ENCODE measurements around the gene FHIT. TPM values are rescaled to one million over a fixed set of nuclear protein-coding genes. Genes with fewer than 3 reads are reported as not detected.

Gene FHIT
- total and polyA plus RNA-seq, 2 donors from 2014 or later, result 20.2 to 61.2 TPM

- Histone ChIP-seq H3K4me3 (ENCODE audit: low read length in 3 of 3) (no peak overlapping the region), H3K4me1 (ENCODE audit: control insufficient read depth in 2 of 3, insufficient read depth in 2 of 3, low read depth in 1 of 3, low read length in 3 of 3) (no peaks in the 10 kb centered on the region), H3K9ac (ENCODE audit: low read length in 3 of 3) (no peak overlapping the region), H3K9me3 (ENCODE audit: control insufficient read depth in 2 of 3, insufficient read depth in 1 of 3, low read length in 3 of 3) (no peaks in the 10 kb centered on the region), H3K36me3 (ENCODE audit: control insufficient read depth in 2 of 3, insufficient read depth in 3 of 3, low read length in 3 of 3) (no peaks in the 10 kb centered on the region), H3K27me3 (ENCODE audit: control insufficient read depth, insufficient read depth, low read length) (no peaks in the 10 kb centered on the region), H3K27ac (ENCODE audit: low read depth in 2 of 2, low read length in 2 of 2) (no peak overlapping the region)
- no peak for TF ChIP-seq CTCF (IDR thresholded peaks at IDR 0.05; ENCODE audit: borderline replicate concordance, extremely low read depth, insufficient read depth)
- FAIRE-seq, result no peak
- no peak for DNase-seq
- intact Hi-C loops (cut with DNase I), result no loop called here
Observed at GRCh38 chr3:61141227-61141626, 110.0 kb downstream of the FHIT start.

GRCh38 chr3:61139686-61140085, 111.6 kb downstream of the FHIT start:
- TF ChIP-seq CTCF (IDR thresholded peaks at IDR 0.05; ENCODE audit: borderline replicate concordance, extremely low read depth, insufficient read depth), result no peak
- H3K4me1 ChIP-seq (ENCODE audit: control insufficient read depth in 2 of 3, insufficient read depth in 2 of 3, low read depth in 1 of 3, low read length in 3 of 3), result no peaks in the 10 kb centered on the region
- H3K9ac ChIP-seq (ENCODE audit: low read length in 3 of 3), result no peak overlapping the region
- DNase-seq, result no peak
- H3K4me3 ChIP-seq (ENCODE audit: low read length in 3 of 3), result no peak overlapping the region
- no peaks in the 10 kb centered on the region for H3K36me3 ChIP-seq (ENCODE audit: control insufficient read depth in 2 of 3, insufficient read depth in 3 of 3, low read length in 3 of 3)
- H3K9me3 ChIP-seq (ENCODE audit: control insufficient read depth in 2 of 3, insufficient read depth in 1 of 3, low read length in 3 of 3), result no peaks in the 10 kb centered on the region
- H3K27me3 ChIP-seq (ENCODE audit: control insufficient read depth, insufficient read depth, low read length), result no peaks in the 10 kb centered on the region
- no peak overlapping the region for H3K27ac ChIP-seq (ENCODE audit: low read depth in 2 of 2, low read length in 2 of 2)
- FAIRE-seq, result no peak
- intact Hi-C loops (cut with DNase I), result no loop called here

- DNase-seq (peak in 2 of 5 donors; percentile 11 to 75), FAIRE-seq (no peak)
- Histone ChIP-seq H3K27ac (ENCODE audit: low read depth in 2 of 2, low read length in 2 of 2) (no peak overlapping the region), H3K4me1 (ENCODE audit: control insufficient read depth in 2 of 3, insufficient read depth in 2 of 3, low read depth in 1 of 3, low read length in 3 of 3) (no peaks in the 10 kb centered on the region), H3K27me3 (ENCODE audit: control insufficient read depth, insufficient read depth, low read length) (no peaks in the 10 kb centered on the region), H3K9ac (ENCODE audit: low read length in 3 of 3) (no peak overlapping the region), H3K4me3 (ENCODE audit: low read length in 3 of 3) (no peak overlapping the region), H3K36me3 (ENCODE audit: control insufficient read depth in 2 of 3, insufficient read depth in 3 of 3, low read length in 3 of 3) (no peaks in the 10 kb centered on the region), H3K9me3 (ENCODE audit: control insufficient read depth in 2 of 3, insufficient read depth in 1 of 3, low read length in 3 of 3) (no peaks in the 10 kb centered on the region)
- intact Hi-C loops (cut with DNase I), result no loop called here
- TF ChIP-seq CTCF (IDR thresholded peaks at IDR 0.05; ENCODE audit: borderline replicate concordance, extremely low read depth, insufficient read depth), result no peak
Observed at GRCh38 chr3:61138401-61138800, 112.9 kb downstream of the FHIT start.

GRCh38 chr3:61136191-61136590, 115.1 kb downstream of the FHIT start:
- no peak for TF ChIP-seq CTCF (IDR thresholded peaks at IDR 0.05; ENCODE audit: borderline replicate concordance, extremely low read depth, insufficient read depth)
- no peaks in the 10 kb centered on the region for H3K9me3 ChIP-seq (ENCODE audit: control insufficient read depth in 2 of 3, insufficient read depth in 1 of 3, low read length in 3 of 3)
- intact Hi-C loops (cut with DNase I), result no loop called here
- no peak for FAIRE-seq
- H3K27ac ChIP-seq (ENCODE audit: low read depth in 2 of 2, low read length in 2 of 2), result no peak overlapping the region
- H3K27me3 ChIP-seq (ENCODE audit: control insufficient read depth, insufficient read depth, low read length), result no peaks in the 10 kb centered on the region
- H3K9ac ChIP-seq (ENCODE audit: low read length in 3 of 3), result no peak overlapping the region
- no peaks in the 10 kb centered on the region for H3K36me3 ChIP-seq (ENCODE audit: control insufficient read depth in 2 of 3, insufficient read depth in 3 of 3, low read length in 3 of 3)
- H3K4me1 ChIP-seq (ENCODE audit: control insufficient read depth in 2 of 3, insufficient read depth in 2 of 3, low read depth in 1 of 3, low read length in 3 of 3), result no peaks in the 10 kb centered on the region
- no peak overlapping the region for H3K4me3 ChIP-seq (ENCODE audit: low read length in 3 of 3)
- no peak for DNase-seq

Measured in kidney (tissue), 14 donors.